D721Med (cell line): Measurements from ENCODE around the gene GPC6.

Experiments
- DNase-seq: peaks from one replicate; pipeline ENCODE4 v3.0.0; 2011; ENCODE audit warnings: low spot score; ENCODE audit not compliant: insufficient read length
- FAIRE-seq: peaks from 2 replicates; lab custom pipeline; 2011; peaks lifted over from hg19 to GRCh38; lab: Jason Lieb, UNC
- CTCF ChIP-seq: IDR thresholded peaks from 2 replicates; pipeline ENCODE4 v1.5.1; 2012; ENCODE audit warnings: mild to moderate bottlenecking, control low read depth; ENCODE audit not compliant: insufficient read depth; ENCODE audit errors: missing control alignments

The GPC6 gene

GRCh38 chr13:93672996-93673395 lies 446.4 kb downstream of the GPC6 start:
- no peak for TF ChIP-seq CTCF
- FAIRE-seq (no peak), DNase-seq (no peak)

DNA sequence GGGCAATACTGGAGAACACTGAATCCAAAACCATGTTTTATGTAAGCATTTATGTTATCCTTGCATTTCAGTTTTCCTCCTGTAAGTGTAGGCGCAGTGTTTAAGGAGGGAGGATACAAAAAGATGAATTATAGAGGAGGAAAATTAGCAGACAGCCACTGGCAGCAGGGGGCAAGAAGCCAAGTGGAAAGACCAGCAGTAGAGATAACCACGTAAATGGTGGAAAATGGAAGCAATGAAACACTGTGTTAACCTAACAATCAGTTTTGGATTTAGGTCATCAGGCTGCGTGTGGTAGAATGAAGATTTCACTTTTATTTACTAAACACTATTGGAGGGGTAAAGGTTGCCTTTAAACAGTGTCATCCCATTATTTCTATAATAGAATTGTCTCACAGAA lies 447.3 kb downstream of the GPC6 start:
- no peak for FAIRE-seq
- DNase-seq: no peak
- TF ChIP-seq CTCF: no peak

GRCh38 chr13:93674337-93674755 lies 447.7 kb downstream of the GPC6 start:
- FAIRE-seq (no peak), DNase-seq (no peak)
- TF ChIP-seq CTCF: no peak

DNA sequence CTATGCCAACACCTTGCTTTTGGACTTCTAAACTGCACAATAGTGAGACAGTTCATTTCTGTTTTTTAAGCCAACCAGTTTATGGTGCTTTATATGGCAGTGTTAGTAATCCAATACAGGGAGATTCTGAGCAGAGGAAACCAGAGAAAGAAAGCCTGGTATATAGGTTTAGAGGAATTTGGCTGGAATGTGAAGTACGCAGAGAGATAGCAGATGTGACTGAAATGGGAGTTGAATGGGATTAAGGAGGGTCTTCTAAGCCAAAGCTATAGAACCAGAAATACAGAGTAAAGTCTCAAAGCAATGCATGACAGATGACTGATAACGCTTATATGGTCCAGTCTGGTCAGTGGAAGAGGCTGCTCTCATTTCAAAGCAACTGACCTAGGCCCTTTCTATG lies 453.7 kb downstream of the GPC6 start:
- no peak for FAIRE-seq

GRCh38 chr13:93685900-93686299 lies 459.3 kb downstream of the GPC6 start:
- peak; percentile 41 for FAIRE-seq
- no peak for DNase-seq
- TF ChIP-seq CTCF: no peak

More for the DNA sequence above, 453.7 kb downstream of the GPC6 start:
- no peak for DNase-seq
- TF ChIP-seq CTCF: no peak

DNA sequence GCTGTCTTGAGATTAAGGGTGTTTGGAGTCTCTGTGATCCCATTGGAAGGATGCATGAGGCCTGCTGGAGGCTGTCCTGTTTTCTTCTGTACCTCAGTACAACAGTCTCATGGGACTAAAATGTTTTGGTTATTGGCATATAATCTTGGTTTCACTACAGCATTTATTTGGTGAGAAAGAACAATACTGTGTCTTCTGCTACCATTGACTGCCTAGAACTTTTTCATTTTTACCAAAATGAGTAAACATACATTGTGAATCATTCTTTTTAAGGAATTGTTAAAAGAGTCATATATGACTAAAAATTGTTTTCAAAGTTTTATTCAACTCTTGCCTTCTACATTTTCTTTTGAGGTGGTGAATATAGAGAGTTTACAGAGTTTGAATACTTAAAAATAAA lies 459.8 kb downstream of the GPC6 start:
- FAIRE-seq (peak; percentile 44), DNase-seq (no peak)
- no peak for TF ChIP-seq CTCF

DNA sequence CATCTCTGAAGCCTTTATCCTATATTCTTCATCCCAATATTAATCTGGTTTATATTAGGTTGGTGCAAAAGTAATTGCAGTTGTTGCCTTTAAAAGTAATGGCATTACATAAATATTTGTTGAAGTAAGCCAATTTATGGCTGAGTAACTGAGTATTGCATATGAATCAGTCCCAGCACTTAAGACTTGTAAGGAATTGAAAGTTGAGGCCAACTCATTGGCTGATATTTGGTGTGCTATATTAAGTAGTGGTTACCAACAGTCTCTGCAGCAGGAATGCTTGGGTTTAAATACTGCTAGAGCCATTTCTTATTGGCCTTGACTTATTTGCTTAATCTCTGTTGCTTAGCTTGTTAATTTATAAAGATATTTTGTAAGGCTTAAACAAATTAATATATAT lies 460.7 kb downstream of the GPC6 start:
- DNase-seq: no peak
- no peak for TF ChIP-seq CTCF
- no peak for FAIRE-seq
